Peyer's patch (tissue), 4 donors: ENCODE results near the gene ETV5. TPM values are rescaled to one million over a fixed set of nuclear protein-coding genes. Genes with fewer than 3 reads are reported as not detected.

ENCODE experiments used
- DNase-seq, 3 donors: peaks; one replicate each; pipeline ENCODE4 v3.0.0-alpha.2; 2017 to 2019
- H3K27ac ChIP-seq, 4 donors: fragments of 200-600 bp; sonication (generic); one replicate each; pipeline ENCODE4 v1.5.1; 2016 to 2019
- H3K27me3 ChIP-seq, 2 donors: fragments of 200-600 bp; sonication (generic); one replicate each; pipeline ENCODE4 v1.5.1; 2019
- H3K36me3 ChIP-seq, 3 donors: fragments of 200-600 bp; sonication (generic); one replicate each; pipeline ENCODE4 v1.5.1; 2016 to 2019
- H3K4me1 ChIP-seq, 4 donors: fragments of 200-600 bp; sonication (generic); one replicate each; pipeline ENCODE4 v1.5.1; 2016 to 2019
- H3K4me3 ChIP-seq, 4 donors: fragments of 200-600 bp; sonication (generic); 1 replicate in 3 of 4; 2 replicates in 1 of 4; pipeline ENCODE4 v1.5.1; 2016 to 2019; ENCODE audit warnings: mild to moderate bottlenecking in 1 of 4
- H3K9me3 ChIP-seq, 4 donors: fragments of 200-600 bp; sonication (generic); one replicate each; pipeline ENCODE4 v1.5.1; 2016 to 2019; ENCODE audit warnings: mild to moderate bottlenecking in 1 of 4
- CTCF ChIP-seq, 6 experiments: fragments of 450-650 bp in 4 of 6; fragments of 200-600 bp in 2 of 6; sonication (generic) in 1 of 6; IDR thresholded peaks; one replicate each; pipeline ENCODE4 v1.5.1; 2017 to 2019; ENCODE audit warnings: antibody characterized with exemption in 6 of 6, mild to moderate bottlenecking in 3 of 6, moderate library complexity in 1 of 6
- POLR2A ChIP-seq, 2 donors: fragments of 450-650 bp; IDR thresholded peaks; one replicate each; pipeline ENCODE4 v1.5.1; 2017; ENCODE audit warnings: antibody characterized with exemption in 2 of 2, mild to moderate bottlenecking in 2 of 2, moderate library complexity in 2 of 2
- total RNA-seq, 4 donors: library from RNA; depleted of rRNA; stranded (reverse); fragments of >200 nt; gene quantifications; one replicate each; pipeline ENCODE4 v1.1.0, GENCODE V29; 2016

ETV5 gene
- total RNA-seq, 4 donors from 2014 or later = 4.1 to 5.3 (median 4.8) TPM

GRCh38 chr3:186150041-186150830 is 41.3 kb upstream of the ETV5 start:
- H3K36me3 ChIP-seq = no peaks in the 10 kb centered on the region
- no peaks in the 10 kb centered on the region for H3K4me1 ChIP-seq
- DNase-seq = no peak
- TF ChIP-seq POLR2A (IDR thresholded peaks at IDR 0.05) (no peak), CTCF (IDR thresholded peaks at IDR 0.05) (no peak)
- H3K4me3 ChIP-seq = no peak overlapping the region
- no peaks in the 10 kb centered on the region for H3K27me3 ChIP-seq
- H3K27ac ChIP-seq = no peak overlapping the region
- no peaks in the 10 kb centered on the region for H3K9me3 ChIP-seq

- no peaks in the 10 kb centered on the region for H3K36me3 ChIP-seq
- DNase-seq = no peak
- no peaks in the 10 kb centered on the region for H3K27me3 ChIP-seq
- H3K9me3 ChIP-seq = no peaks in the 10 kb centered on the region
- no peak overlapping the region for H3K4me3 ChIP-seq
- H3K4me1 ChIP-seq = no peaks in the 10 kb centered on the region
- TF ChIP-seq CTCF (IDR thresholded peaks at IDR 0.05) = no peak
- no peak for TF ChIP-seq POLR2A (IDR thresholded peaks at IDR 0.05)
- no peak overlapping the region for H3K27ac ChIP-seq
Observed at GRCh38 chr3:186149319-186149960, 40.6 kb upstream of the ETV5 start.

- no peak for TF ChIP-seq CTCF (IDR thresholded peaks at IDR 0.05)
- H3K27ac ChIP-seq = no peak overlapping the region
- DNase-seq = no peak
Observed at GRCh38 chr3:186144257-186144656, 35.4 kb upstream of the ETV5 start.

GRCh38 chr3:186143250-186143649 is 34.4 kb upstream of the ETV5 start:
- DNase-seq = no peak
- H3K27ac ChIP-seq = no peak overlapping the region
- no peaks in the 10 kb centered on the region for H3K9me3 ChIP-seq
- no peaks in the 10 kb centered on the region for H3K27me3 ChIP-seq
- no peaks in the 10 kb centered on the region for H3K36me3 ChIP-seq
- H3K4me1 ChIP-seq = no peaks in the 10 kb centered on the region
- H3K4me3 ChIP-seq = no peak overlapping the region
- no peak for TF ChIP-seq CTCF (IDR thresholded peaks at IDR 0.05)
- TF ChIP-seq POLR2A (IDR thresholded peaks at IDR 0.05) = no peak

More at GRCh38 chr3:186144257-186144656, 35.4 kb upstream of the ETV5 start:
- no peaks in the 10 kb centered on the region for H3K27me3 ChIP-seq
- no peaks in the 10 kb centered on the region for H3K4me1 ChIP-seq
- H3K9me3 ChIP-seq = no peaks in the 10 kb centered on the region
- H3K4me3 ChIP-seq = no peak overlapping the region
- no peaks in the 10 kb centered on the region for H3K36me3 ChIP-seq

- no peaks in the 10 kb centered on the region for H3K27me3 ChIP-seq
- no peak for DNase-seq
- H3K4me1 ChIP-seq = no peaks in the 10 kb centered on the region
- no peak overlapping the region for H3K4me3 ChIP-seq
- no peaks in the 10 kb centered on the region for H3K9me3 ChIP-seq
- TF ChIP-seq POLR2A (IDR thresholded peaks at IDR 0.05) (no peak), CTCF (IDR thresholded peaks at IDR 0.05) (no peak)
- no peaks in the 10 kb centered on the region for H3K36me3 ChIP-seq
- H3K27ac ChIP-seq = no peak overlapping the region
Observed at GRCh38 chr3:186142393-186142932, 33.6 kb upstream of the ETV5 start.
